ENCODE data around the gene AHCYL1. TPM values are rescaled to one million over a fixed set of nuclear protein-coding genes. Genes with fewer than 3 reads are reported as not detected.

The AHCYL1 gene
- total RNA-seq (10 to 100 TPM; 31.0 to 76.3 (median 73.4) TPM), polyA plus RNA-seq (10 to 100 TPM; 33.9 to 58.4 (median 40.8) TPM)
- long read RNA-seq, donor 1, full-length matches to known transcripts, result 6 of 6 reads
- long read RNA-seq, donor 1, partial matches to known transcripts, result 0 of 6 reads
- long read RNA-seq, donor 1, other reads (novel, unspliced or antisense), result 0 of 6 reads
- long read RNA-seq, donor 2, full-length matches to known transcripts, result 10 of 10 reads
- long read RNA-seq, donor 2, partial matches to known transcripts, result 0 of 10 reads
- long read RNA-seq, donor 2, other reads (novel, unspliced or antisense), result 0 of 10 reads
- long read RNA-seq, donor 3, full-length matches to known transcripts, result 8 of 8 reads
- long read RNA-seq, donor 3, partial matches to known transcripts, result 0 of 8 reads
- long read RNA-seq, donor 3, other reads (novel, unspliced or antisense), result 0 of 8 reads
- long read RNA-seq, donor 4, full-length matches to known transcripts, result 2 of 2 reads
- long read RNA-seq, donor 4, partial matches to known transcripts, result 0 of 2 reads
- long read RNA-seq, donor 4, other reads (novel, unspliced or antisense), result 0 of 2 reads
- long read RNA-seq, donor 5, full-length matches to known transcripts, result 15 of 22 reads
- long read RNA-seq, donor 5, partial matches to known transcripts, result 7 of 22 reads
- long read RNA-seq, donor 5, other reads (novel, unspliced or antisense), result 0 of 22 reads
- long read RNA-seq, donor 6, result 0 reads
- long read RNA-seq, donor 7, full-length matches to known transcripts, result 4 of 4 reads
- long read RNA-seq, donor 7, partial matches to known transcripts, result 0 of 4 reads
- long read RNA-seq, donor 7, other reads (novel, unspliced or antisense), result 0 of 4 reads
- long read RNA-seq, donor 8, full-length matches to known transcripts, result 16 of 45 reads
- long read RNA-seq, donor 8, partial matches to known transcripts, result 29 of 45 reads
- long read RNA-seq, donor 8, other reads (novel, unspliced or antisense), result 0 of 45 reads
- long read RNA-seq, donor 9, full-length matches to known transcripts, result 7 of 26 reads
- long read RNA-seq, donor 9, partial matches to known transcripts, result 19 of 26 reads
- long read RNA-seq, donor 9, other reads (novel, unspliced or antisense), result 0 of 26 reads
- long read RNA-seq, donor 10, full-length matches to known transcripts, result 6 of 6 reads
- long read RNA-seq, donor 10, partial matches to known transcripts, result 0 of 6 reads
- long read RNA-seq, donor 10, other reads (novel, unspliced or antisense), result 0 of 6 reads

- Histone ChIP-seq H3K4me1 (peaks cover 49 to 74% (median 56%) of the 10 kb centered on the region in 4 donors), H3K9me3 (no peaks in the 10 kb centered on the region)
- WGBS, 5 donors, result 0 to 1% (median 1%) methylated on average over 13 to 79 of the region's 79 CpGs
Measured at GRCh38 chr1:109984456-109985246, at the start of gene AHCYL1. Gene AHCYL1 (plus strand): TSS chr1:109984765. CDS start chr1:109985053, 288 bp downstream.

GRCh38 chr1:109935451-109935900 lies 49.1 kb upstream of the AHCYL1 start:
- H3K27ac ChIP-seq, result peak overlapping the region; percentile 66 to 86 (median 75)
- peaks cover 36 to 48% (median 43%) of the 10 kb centered on the region in 4 donors for H3K4me1 ChIP-seq
- H3K36me3 ChIP-seq, result peaks cover 0 to under 1% (median 0%) of the 10 kb centered on the region in 4 donors
- H3K4me3 ChIP-seq, result no peak overlapping the region
- no peaks in the 10 kb centered on the region for H3K27me3 ChIP-seq
- 32 to 63% (median 45%) methylated on average over 4 of the region's 4 CpGs for WGBS, 5 donors
- DNase-seq, result peak; percentile 78 to 81
- H3K9me3 ChIP-seq, result peaks cover 0 to 22% (median 10%) of the 10 kb centered on the region in 4 donors
- intact Hi-C loops (cut with DNase I; ENCODE audit: low total_unique reads), result no loop called here
- TF ChIP-seq POLR2A (IDR thresholded peaks at IDR 0.05) (no peak), POLR2AphosphoS5 (IDR thresholded peaks at IDR 0.05) (peak in 2 of 3 donors; percentile 53 to 85)

More at GRCh38 chr1:109984456-109985246, at the start of gene AHCYL1:
- TF ChIP-seq EP300 (IDR thresholded peaks at IDR 0.05) (peak; percentile 83), POLR2A (IDR thresholded peaks at IDR 0.05) (peak in 2 of 4 donors; percentile 96 to 98), POLR2AphosphoS5 (IDR thresholded peaks at IDR 0.05) (peak; percentile 100), CTCF (IDR thresholded peaks at IDR 0.05) (peak in 6 of 7 experiments; percentile 81 to 100 (median 95))
- H3K36me3 ChIP-seq, result peaks cover 0 to 4% (median 0%) of the 10 kb centered on the region in 4 donors
- peak; percentile 100 for DNase-seq
- no peaks in the 10 kb centered on the region for H3K27me3 ChIP-seq
- intact Hi-C loops (cut with DNase I; ENCODE audit: low total_unique reads), result loop anchor here (2.0 to 5.0 kb wide), 2 partner anchors 57 to 208 kb away; no protein-coding TSS in a partner anchor
- H3K4me3 ChIP-seq, result peak within 1 kb of the TSS; percentile 64 to 75 (median 70)
- H3K27ac ChIP-seq, result peak within 1 kb of the TSS; percentile 94 to 99 (median 97)

- WGBS, 5 donors, result 92 to 100% (median 96%) methylated on average over 1 of the region's 1 CpG
- TF ChIP-seq POLR2A (IDR thresholded peaks at IDR 0.05) (no peak), EP300 (IDR thresholded peaks at IDR 0.05) (no peak), POLR2AphosphoS5 (IDR thresholded peaks at IDR 0.05) (no peak), CTCF (IDR thresholded peaks at IDR 0.05) (no peak)
- Histone ChIP-seq H3K36me3 (no peaks in the 10 kb centered on the region), H3K27me3 (no peaks in the 10 kb centered on the region), H3K4me3 (no peak overlapping the region), H3K27ac (no peak overlapping the region), H3K9me3 (peaks cover 0 to 22% (median 10%) of the 10 kb centered on the region in 4 donors), H3K4me1 (peaks cover 25 to 31% (median 30%) of the 10 kb centered on the region in 4 donors)
- no peak for DNase-seq
- intact Hi-C loops (cut with DNase I; ENCODE audit: low total_unique reads), result no loop called here
Measured at GRCh38 chr1:109937738-109938137, 46.8 kb upstream of the AHCYL1 start.

- H3K4me3 ChIP-seq, result no peak overlapping the region
- TF ChIP-seq EP300 (IDR thresholded peaks at IDR 0.05) (no peak), POLR2AphosphoS5 (IDR thresholded peaks at IDR 0.05) (no peak), POLR2A (IDR thresholded peaks at IDR 0.05) (no peak)
- H3K27ac ChIP-seq, result no peak overlapping the region
- no peak for DNase-seq
- H3K4me1 ChIP-seq, result peaks cover 23 to 26% (median 24%) of the 10 kb centered on the region in 4 donors
- H3K36me3 ChIP-seq, result no peaks in the 10 kb centered on the region
- peaks cover 0 to 22% (median 10%) of the 10 kb centered on the region in 4 donors for H3K9me3 ChIP-seq
- WGBS, 5 donors, result 95 to 100% (median 98%) methylated on average over 2 of the region's 2 CpGs
- H3K27me3 ChIP-seq, result no peaks in the 10 kb centered on the region
- intact Hi-C loops (cut with DNase I; ENCODE audit: low total_unique reads), result no loop called here
Measured at GRCh38 chr1:109938556-109938955, 46.0 kb upstream of the AHCYL1 start.

Data from stomach (tissue), 19 donors.